ENCODE data around the gene GRM8.

The GRM8 gene

GRCh38 chr7:126493801-126494200 is 758.9 kb downstream of the GRM8 start:
- no peak for DNase-seq

- DNase-seq, result no peak
Observed at GRCh38 chr7:126489874-126490273, 762.9 kb downstream of the GRM8 start.

- no peak for DNase-seq
Observed at GRCh38 chr7:126487728-126488442, 764.9 kb downstream of the GRM8 start.

- DNase-seq, result no peak
Observed at GRCh38 chr7:126486806-126487205, 765.9 kb downstream of the GRM8 start.

- DNase-seq, result no peak
Observed at GRCh38 chr7:126485791-126486190, 767.0 kb downstream of the GRM8 start.

- DNase-seq, result no peak
Observed at GRCh38 chr7:126483972-126484371, 768.8 kb downstream of the GRM8 start.

- no peak for DNase-seq
Observed at GRCh38 chr7:126472825-126473224, 779.9 kb downstream of the GRM8 start.

GRCh38 chr7:126462405-126462804 is 790.3 kb downstream of the GRM8 start:
- DNase-seq, result no peak

GRCh38 chr7:126460664-126461063 is 792.1 kb downstream of the GRM8 start:
- DNase-seq, result no peak

GRCh38 chr7:126453104-126453503 is 799.6 kb downstream of the GRM8 start:
- no peak for DNase-seq

GRCh38 chr7:126450269-126450671 is 802.5 kb downstream of the GRM8 start:
- no peak for DNase-seq

- no peak for DNase-seq
Observed at GRCh38 chr7:126449611-126450268, 803.0 kb downstream of the GRM8 start.

- DNase-seq, result no peak
Observed at GRCh38 chr7:126447984-126448383, 804.8 kb downstream of the GRM8 start.

GRCh38 chr7:126445991-126446390 is 806.8 kb downstream of the GRM8 start:
- no peak for DNase-seq

- DNase-seq, result no peak
Observed at GRCh38 chr7:126443951-126444350, 808.8 kb downstream of the GRM8 start.

- no peak for DNase-seq
Observed at GRCh38 chr7:126442908-126443307, 809.8 kb downstream of the GRM8 start.

GRCh38 chr7:126441745-126442144 is 811.0 kb downstream of the GRM8 start:
- no peak for DNase-seq

GRCh38 chr7:126440542-126440941 is 812.2 kb downstream of the GRM8 start:
- DNase-seq, result no peak

- DNase-seq, result no peak
Observed at GRCh38 chr7:126436213-126436868, 816.4 kb downstream of the GRM8 start.

- DNase-seq, result no peak
Observed at GRCh38 chr7:126426652-126427051, 826.1 kb downstream of the GRM8 start.

- DNase-seq, result no peak
Observed at GRCh38 chr7:126424985-126425384, 827.8 kb downstream of the GRM8 start.

GRCh38 chr7:126419047-126419446 is 833.7 kb downstream of the GRM8 start:
- DNase-seq, result no peak

- no peak for DNase-seq
Observed at GRCh38 chr7:126411821-126412383, 840.8 kb downstream of the GRM8 start.
